ENCODE results near the gene NEDD9.

NEDD9 gene

DNA sequence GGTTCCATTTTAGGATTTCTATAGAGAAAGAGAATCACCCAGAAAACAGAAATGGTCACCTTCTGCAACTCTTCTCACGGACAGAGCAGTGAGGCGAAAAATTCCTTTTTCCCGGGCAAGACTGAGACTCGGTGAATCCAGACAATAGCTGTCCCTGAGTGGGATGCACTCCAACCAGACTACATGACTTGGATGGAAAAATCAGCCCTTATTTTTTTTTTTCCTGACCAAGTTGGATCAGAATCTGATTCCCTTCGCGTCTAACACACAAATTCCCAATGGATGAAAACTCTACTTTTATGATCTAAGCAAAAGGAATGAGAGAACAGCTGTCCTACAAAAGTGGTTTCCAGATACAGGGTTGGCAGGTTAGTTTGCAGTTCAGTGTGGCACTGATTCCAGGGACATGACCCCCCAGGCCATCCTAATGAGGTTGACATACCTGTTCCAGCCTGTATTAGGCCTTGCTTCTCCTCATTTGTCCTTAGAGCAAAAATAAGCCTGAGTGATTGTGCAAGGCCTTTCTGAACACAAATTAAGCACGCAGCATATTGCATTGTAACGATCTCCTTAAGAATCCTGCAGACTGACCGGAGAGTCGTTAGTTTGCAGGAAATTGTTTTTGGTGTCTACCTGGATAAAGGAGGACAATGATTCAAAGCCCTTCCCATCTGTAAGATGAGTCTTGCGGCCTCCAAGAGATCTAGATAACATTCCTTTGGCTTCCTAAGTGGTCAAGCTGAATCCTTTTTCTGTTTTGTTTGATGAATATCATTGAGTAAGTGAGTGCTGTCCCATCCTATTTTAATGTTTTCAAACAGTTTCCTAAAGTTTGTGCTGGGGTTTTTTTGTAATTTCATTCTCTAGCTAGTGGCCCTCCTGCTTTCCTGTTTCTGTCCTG is 1.5 kb upstream of the NEDD9 start:
- DNase-seq (ENCODE audit: low read depth) = no peak

DNA sequence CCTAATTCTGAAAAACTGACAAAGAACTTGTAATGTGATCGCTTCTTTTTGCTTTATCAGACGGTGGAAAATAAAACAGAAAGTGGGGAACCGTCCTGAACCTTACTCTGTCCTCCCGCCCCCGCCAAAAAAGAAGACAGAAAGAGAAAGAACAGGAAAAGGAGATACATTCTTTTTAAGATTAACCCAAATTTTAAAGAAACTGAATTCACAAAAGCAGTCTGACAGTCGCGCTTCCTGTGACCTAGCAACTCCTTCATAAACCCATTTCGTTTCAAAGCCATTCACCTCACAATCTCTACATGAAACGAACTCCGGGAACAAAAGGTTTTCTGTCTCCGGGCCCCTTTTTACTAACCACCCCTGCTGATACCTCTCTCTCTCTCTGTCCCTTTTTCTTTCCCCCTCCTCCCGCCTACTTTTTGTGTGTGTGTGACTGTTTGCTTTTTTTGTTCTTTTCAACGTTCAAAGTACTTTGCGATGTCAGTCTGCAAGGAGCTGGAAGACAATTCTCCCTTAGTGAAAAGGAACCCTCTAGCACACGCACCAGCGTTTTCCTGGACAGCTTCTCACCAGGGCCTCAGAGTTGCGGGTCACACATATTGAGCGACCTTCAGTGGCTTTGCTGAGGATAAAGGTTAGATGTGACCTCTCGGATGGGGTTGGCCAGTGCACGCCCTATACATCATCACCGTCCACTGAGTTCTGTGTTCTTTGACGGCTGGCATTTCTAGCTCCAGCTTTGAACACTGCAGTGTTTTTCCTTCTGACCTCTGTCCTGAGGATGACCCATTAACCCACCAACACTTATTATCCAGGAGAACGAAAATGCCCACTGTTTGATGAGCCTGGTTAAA is 530 bp upstream of the NEDD9 start:
- no peak for DNase-seq (ENCODE audit: low read depth)

DNA sequence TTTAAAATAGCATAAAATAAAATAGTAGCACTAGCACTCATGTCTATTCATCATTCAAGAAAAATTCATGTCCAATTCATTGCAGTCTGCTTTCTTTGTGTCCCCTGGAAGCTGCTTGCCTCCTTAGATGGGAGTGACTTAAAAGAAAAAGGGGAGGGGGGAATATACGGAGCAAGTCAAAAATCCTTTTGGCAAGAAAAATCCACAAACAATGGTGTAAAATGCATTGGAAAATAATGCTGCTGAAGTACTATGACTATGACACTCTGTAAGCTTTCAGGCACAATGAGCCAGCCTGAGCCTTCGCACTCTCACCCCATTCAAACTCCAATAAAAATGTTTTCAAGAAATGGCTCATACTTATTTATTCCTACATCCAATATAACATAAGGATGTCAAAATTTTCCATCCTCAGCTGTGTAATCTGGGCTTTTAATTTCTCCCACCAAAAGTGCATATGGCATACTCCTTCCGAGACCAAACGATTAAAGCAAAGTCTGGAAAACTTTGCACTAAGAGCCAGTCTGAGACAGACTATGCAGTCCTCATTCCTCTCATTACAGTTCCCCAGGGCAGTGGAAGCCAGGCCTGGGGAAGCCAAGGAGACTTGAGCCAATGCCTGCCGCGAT is 790 bp downstream of the NEDD9 start:
- no peak for DNase-seq (ENCODE audit: low read depth)

DNA sequence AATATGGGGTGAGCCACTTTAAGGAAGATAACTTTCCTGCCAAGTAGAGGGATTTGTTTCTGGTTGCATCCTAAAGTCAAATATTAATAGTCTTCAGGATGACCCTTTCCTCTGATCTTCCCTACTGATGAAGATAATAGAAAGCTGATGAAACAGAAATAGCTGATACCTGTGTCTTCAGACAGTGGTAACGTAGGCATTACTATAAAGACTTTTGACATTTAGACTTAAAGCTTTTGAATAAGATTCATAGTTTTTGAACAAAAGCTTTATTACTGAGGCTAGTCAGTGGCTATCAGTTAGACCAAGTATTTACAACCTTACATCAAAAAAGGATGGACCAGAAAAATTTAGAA is 1.4 kb downstream of the NEDD9 start:
- DNase-seq (ENCODE audit: low read depth) = no peak

DNA sequence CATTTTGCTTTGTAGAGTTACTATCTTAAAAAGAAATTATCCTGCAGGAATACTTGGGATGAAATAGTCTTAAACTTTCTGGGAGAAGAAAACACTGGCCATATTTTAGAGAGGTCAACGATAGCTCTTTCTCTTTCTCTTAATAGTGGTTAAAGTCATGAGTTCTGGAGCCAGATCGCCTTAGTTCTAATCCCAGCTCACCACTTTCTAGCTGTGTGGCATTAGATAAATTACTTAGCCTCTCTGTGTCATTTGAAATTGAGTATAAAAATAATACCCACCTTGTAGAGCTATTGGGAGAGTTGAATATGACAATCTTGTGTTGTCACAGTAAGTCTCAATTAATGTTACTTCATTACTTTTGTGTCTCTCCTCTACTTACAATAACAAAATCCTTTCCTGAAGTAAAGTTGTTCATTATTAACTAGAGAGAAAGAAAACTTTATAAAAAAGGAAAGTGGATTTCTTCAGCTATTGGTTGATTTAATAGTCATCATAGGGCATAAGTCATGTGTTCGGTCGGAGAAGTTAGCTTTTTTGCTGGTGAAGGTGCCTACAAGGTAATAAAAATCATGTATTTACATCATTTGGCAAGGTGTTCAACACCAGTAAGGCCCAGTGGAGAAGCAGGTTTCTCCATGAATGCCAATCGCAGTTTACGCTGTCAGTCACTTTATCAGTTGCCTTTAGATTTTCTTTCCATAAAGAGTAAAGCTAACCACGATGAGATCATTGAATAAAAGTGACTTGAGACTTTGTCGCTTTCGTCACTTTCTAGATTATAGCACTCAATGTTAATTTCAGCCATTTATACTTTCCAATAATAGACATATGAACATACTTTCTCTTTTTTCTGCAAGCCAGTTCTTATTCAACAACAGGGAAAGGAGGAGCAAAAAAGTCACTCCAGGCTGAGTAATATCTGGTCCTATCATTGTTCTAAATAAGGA is 2.0 kb downstream of the NEDD9 start:
- no peak for DNase-seq (ENCODE audit: low read depth)

DNA sequence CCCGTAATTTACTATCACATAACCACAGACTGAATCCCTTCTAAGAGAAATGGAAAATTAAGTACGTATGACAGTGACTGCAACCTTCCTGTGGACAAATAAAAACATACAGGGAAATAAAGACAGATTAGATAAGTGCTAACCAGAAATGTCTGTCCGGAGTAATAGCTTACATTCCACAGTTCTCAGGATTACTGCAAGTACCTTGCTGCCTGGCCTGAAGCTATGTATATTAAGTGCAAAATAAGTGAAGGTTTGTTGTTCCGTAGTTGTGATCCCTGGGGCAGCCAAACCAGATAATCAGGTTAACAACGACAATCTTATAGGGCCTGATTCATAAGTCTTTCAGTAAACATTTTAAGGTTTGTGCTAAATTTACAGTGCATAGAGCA is 2.8 kb downstream of the NEDD9 start:
- DNase-seq (ENCODE audit: low read depth) = no peak

DNA sequence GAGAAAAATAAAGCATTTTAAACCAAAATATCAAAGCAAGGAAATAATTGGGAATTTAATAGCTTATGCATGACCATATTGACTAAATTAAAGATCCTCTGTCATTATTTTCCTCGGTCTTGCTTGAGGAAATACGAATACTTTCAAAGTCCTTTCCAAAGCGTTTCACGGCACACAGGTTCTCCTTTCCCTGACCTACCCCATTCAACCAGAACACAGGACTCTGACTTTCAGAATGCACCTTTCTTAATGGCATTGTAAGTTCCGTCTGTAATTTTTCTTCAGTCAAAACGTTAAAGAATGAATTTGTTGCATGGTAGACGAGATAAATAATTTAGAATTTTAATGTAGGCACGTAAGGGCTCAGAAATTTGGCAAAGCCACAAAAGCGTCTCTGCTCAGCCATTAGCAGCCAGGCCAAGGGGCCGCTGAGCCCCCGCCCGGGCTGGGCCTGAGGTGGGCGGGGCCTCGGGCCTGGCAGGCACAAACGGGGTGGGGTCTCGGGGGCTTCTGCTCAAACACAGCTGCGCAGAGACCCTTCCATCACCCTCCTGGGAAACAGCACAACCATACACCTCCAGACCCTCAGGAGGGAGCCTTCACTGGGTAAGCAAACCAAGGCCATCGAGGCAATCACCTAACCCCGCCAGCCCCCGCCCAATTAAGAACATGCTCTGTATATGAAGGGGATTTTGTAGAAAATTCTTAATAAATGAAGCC is 3.4 kb downstream of the NEDD9 start:
- DNase-seq (ENCODE audit: low read depth) = no peak

DNA sequence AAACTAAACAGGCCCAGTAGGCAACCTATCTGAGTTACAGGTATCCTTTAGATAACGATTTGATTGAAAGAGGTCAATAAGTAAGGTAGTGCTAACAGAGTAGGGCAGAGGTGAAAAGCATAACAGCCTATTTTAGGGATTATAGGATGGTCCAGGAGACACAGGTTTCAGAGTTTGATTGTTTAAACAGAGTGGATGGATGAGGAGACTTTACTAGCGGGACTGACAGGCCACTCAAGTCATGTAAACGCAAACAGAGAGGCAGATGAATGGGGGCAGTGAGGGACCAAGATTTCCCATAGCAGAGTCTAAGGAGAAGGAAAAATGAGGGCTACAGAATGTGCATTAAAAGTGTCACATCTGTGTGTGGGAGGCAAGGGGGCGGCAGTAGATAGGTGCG is 4.8 kb downstream of the NEDD9 start:
- DNase-seq (ENCODE audit: low read depth) = no peak

DNA sequence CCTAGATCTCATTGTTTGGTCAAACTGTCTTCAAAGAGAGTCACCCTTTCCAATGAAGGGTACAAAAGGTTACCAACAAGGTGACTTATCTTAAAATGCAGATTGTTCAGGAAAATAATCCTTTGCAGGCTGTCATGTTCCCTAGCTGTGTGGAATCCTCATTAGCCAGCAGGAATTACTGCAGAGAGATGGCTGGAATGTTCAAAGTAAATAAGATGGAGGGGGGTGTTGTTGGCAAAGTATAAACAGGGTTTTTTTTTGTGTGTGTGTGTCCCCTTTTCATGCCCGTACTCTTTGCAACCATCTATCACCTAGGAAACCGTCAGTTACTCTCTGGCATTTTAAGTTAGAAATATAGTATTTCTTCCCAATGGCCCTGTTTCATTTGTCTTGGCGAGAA is 6.5 kb downstream of the NEDD9 start:
- no peak for DNase-seq (ENCODE audit: low read depth)

DNA sequence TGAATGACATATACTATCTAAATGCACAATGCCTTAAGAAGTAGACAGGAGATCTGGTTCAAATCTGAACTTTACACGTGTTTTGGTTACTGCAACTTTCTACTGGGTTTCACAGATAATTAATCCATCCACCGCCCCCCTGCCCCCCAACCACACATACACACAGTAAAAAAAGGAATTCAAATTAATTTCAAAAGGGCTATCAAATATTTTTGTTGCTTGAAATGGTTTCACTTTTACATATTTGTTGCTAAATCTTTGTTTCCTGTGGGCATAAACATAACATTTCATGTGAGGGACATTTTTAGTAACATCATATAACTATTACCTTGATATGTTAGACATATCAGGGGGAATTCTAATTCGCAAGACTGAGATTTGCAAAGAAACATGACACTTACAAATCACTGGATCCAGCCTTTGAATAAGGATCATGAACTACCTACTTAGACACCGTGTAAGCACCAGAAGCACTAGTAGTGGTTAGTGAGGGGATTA is 7.5 kb downstream of the NEDD9 start:
- DNase-seq (ENCODE audit: low read depth) = no peak

DNA sequence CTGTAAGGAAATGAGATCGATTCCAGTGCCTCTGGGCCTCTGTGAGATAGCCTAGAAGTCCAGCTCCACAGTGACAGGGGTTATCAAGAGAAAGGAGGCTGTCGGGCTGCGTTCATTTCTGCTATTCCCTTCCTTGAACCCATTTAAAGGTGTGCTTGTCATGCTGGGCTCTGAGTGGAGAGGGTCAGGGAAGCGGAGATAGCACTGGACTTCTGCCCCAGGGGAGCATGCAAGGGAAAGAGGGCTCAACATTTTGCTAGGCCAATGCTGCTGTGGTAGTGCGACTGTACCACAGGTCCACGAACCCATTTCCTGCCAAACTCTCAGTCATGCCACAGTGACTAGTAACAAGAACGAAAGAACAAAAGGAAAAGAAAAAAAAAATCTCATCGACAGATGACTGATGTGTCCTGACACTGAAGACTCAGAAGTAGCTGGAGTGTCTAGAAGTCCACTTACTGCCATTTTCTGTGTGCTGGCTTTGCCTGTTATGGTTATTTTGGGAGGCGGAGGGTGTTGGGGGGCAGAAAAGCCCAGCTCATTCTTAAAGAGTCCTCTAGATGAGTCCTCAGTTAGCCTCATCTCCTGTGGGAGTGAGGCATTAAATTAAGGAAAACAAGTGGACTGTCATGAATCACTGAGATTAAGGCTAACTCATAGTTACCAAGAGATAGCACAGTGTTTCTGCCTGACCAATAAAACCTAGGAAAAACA is 8.1 kb downstream of the NEDD9 start:
- no peak for DNase-seq (ENCODE audit: low read depth)

DNA sequence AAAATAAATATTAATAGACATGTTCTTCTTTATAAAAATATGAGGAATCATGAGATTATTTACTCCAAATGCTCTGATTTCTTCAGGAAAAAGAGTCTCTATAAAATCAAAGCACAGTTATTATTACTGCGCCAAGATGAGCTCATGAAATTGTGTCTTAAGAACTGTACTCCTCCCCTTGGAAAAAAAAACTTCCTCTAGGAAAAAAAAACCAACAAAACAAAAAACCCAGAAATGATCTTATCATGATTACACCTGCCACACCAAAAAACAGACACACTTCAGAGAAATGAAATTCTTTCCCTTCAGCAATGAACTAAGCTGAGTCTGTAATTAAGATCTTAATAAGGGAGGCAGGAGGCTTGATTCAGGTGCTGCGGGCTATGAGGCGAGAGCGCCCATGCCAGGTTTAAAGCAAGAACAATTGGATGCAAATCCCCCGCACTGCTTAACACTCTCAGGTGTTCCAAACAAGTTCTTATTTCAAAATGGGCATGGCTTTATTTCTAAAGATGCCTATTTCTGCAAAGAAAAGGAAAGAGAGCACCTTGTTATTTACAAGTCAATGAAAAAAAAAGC is 9.1 kb downstream of the NEDD9 start:
- DNase-seq (ENCODE audit: low read depth) = no peak

DNA sequence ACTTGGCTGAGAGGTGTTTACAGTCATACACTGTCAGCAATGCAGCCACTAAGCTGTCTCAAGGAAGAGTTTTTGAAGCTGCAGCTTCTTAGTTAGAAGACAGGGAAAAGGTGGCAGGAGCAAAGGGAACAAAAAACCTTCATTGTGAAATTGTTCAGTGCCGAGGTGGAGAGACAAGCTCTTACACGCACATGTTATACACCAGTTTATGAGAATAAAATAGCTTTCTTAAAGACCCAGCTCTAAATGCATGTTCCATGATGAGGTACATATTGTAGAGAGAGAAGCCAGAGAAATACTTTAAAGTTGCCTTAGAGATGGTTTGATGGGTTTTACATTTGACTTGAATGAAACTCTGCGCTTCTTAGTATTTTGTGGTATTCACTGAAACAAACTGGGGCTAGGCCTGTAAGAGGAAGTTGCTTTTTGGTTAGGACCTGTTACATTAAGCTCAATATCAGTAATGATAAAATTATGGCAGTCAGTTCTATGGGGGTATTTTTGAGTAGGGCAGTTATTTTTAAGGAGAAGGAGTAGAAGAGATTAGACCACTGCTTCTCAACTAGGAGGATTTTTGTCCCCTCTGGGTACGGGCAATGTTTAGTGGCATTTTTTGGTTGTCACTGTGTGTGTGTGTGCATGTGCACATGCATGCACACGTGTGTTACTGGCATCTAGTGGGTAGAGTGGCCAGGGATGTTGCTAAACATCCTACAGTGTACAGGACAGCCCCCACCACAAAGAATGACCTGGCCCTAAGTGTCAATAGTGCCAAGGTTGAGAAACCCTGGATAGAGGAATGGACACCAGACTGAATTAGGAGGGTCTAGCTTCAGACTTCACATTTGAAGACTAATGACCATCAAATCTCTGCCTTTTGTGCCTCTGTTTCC is 9.8 kb downstream of the NEDD9 start:
- DNase-seq (ENCODE audit: low read depth) = no peak

DNA sequence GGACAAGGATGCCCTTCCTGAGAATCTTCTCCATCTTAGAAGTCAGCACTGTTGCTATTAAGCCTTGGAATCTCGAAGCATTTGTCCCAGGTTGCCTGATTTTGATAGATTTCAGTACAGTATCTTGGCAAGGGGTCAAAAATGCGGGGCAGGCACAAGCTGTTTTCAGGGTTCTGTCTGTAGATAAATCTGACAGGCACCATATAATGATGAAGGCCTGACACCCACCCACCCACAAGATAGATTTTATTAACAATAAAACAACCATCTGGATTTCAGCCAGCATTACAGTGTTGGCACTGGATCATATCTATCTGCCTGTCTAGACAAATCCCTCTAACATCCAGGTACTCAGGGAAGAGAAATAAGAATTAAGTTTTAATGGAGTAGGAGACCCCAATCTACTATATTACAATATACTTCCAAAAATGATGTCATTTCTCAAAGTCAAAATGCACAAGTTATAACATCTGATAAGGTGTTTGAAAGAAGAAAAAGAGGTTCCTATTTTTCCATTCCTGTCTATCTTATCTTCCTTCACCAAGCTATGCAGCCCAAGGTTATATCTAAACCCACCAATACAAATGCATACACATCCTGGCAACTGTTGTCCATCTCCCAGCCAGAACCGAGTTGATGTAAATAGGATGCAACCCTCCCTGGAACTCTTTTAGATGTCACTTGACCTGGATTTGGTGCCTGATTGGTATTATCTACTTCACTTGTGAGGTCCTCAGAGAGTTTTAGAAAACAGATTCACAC is 10.7 kb downstream of the NEDD9 start:
- DNase-seq (ENCODE audit: low read depth) = no peak

DNA sequence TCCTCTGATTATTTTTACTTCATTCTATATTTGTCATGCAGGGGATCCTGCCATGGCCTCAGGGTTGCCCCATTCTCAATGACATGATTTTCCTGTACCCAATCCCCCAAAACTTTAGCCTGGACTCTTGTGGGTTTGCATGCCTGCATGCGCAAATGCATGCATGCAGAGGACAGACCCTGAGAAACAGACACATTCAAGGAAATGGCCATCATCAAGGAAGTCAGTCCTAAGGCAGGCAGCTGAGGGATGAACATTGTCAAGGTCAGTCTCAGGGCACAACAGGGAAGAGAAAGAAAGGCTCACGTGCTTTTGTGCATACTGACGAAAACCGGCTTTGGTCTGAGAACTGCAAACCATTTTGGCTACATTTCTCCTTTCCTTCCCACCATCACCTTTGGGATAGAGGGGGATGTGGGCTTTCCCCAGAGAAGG is 13.1 kb downstream of the NEDD9 start:
- DNase-seq (ENCODE audit: low read depth) = no peak

DNA sequence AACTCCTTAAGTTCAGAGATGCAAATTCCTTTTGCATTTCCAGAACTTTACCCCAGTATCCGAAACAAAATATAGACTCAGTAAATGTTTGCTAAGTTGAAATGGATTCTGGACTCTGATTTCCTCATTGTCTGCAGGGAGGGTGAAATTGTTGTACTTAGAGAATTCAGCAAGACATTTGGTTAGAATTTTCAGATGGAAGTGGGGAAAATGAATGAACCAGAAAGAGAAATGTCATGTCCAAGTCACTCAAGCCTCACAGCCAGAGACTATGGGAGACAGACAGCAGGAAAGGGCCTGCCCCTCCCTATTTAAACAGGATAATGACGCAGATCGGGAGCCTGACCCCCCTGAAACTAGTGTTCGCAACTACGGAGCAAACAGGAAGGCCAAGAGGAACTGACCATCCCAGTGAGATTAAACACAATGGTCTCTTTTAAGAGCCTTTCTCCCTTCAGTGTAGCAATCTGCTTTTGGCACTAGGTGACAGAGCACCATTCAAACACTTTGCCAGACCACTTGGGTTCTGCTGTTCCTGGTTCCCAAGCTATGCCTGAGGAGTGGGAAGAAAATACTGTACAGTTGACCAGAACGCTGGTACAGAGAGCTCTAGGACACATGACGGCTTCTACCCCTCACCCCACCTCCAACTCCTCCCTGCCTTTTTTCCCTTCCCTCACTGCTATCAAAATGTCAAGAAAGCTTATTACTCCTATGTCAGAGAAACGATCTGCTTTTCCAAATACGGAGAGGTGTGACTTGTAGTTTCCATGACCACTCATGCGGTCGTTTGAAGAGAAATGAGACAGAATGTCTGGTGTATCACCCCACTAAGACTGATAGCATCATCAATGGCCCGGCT is 13.7 kb downstream of the NEDD9 start:
- no peak for DNase-seq (ENCODE audit: low read depth)

DNA sequence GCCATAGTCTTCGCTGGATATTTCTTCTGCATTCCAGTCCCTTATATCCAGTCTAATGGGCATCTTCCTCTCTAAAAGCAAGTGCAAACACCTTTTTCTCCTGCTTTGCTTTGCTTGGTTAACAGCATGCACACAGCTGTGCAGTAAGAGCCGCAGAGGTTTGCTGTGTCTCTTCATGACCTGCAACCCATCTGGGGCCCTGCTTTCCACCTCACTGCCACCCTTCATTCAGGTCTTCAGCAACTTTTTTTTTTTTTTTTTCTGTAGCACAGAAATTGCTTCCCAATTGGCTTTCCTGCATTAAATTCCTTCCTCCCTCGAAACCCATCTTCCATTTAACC is 14.4 kb downstream of the NEDD9 start:
- no peak for DNase-seq (ENCODE audit: low read depth)
